Measurements from ENCODE around the gene SLC35E2B.
A peak's percentile ranks its signal among the peaks of the same experiment; 100 is the strongest.

SLC35E2B gene

GRCh38 chr1:1623631-1624442, 68.8 kb downstream of the SLC35E2B start:
- no peak for DNase-seq (ENCODE audit: low read depth)

GRCh38 chr1:1623181-1623630, 69.4 kb downstream of the SLC35E2B start:
- no peak for DNase-seq (ENCODE audit: low read depth)

- no peak for DNase-seq (ENCODE audit: low read depth)
Observed at GRCh38 chr1:1622788-1623094, 69.9 kb downstream of the SLC35E2B start.

- no peak for DNase-seq (ENCODE audit: low read depth)
Observed at GRCh38 chr1:1622010-1622787, 70.4 kb downstream of the SLC35E2B start.

GRCh38 chr1:1621173-1622009, 71.2 kb downstream of the SLC35E2B start:
- no peak for DNase-seq (ENCODE audit: low read depth)

- no peak for DNase-seq (ENCODE audit: low read depth)
Observed at GRCh38 chr1:1620433-1621139, 72.0 kb downstream of the SLC35E2B start.

- no peak for DNase-seq (ENCODE audit: low read depth)
Observed at GRCh38 chr1:1619917-1620361, 72.7 kb downstream of the SLC35E2B start.

GRCh38 chr1:1618396-1619068, 74.1 kb downstream of the SLC35E2B start:
- no peak for DNase-seq (ENCODE audit: low read depth)

- DNase-seq (ENCODE audit: low read depth) = no peak
Observed at GRCh38 chr1:1617925-1618324, 74.7 kb downstream of the SLC35E2B start.

GRCh38 chr1:1617516-1617915, 75.1 kb downstream of the SLC35E2B start:
- no peak for DNase-seq (ENCODE audit: low read depth)

- DNase-seq (ENCODE audit: low read depth) = no peak
Observed at GRCh38 chr1:1616838-1617237, 75.8 kb downstream of the SLC35E2B start.

- DNase-seq (ENCODE audit: low read depth) = peak; percentile 14
Observed at GRCh38 chr1:1616045-1616790, 76.4 kb downstream of the SLC35E2B start.

GRCh38 chr1:1615256-1616044, 77.1 kb downstream of the SLC35E2B start, which contains the start of gene MIB2:
Gene MIB2, plus strand, starts transcription at chr1:1615500. Its CDS starts 7,953 bp downstream, at chr1:1623453.
- DNase-seq (ENCODE audit: low read depth) = peak; percentile 97

- no peak for DNase-seq (ENCODE audit: low read depth)
Observed at GRCh38 chr1:1614954-1615255, 77.7 kb downstream of the SLC35E2B start.

GRCh38 chr1:1614204-1614953, 78.2 kb downstream of the SLC35E2B start:
- DNase-seq (ENCODE audit: low read depth) = peak; percentile 60

- DNase-seq (ENCODE audit: low read depth) = no peak
Observed at GRCh38 chr1:1613509-1614082, 79.0 kb downstream of the SLC35E2B start.

- no peak for DNase-seq (ENCODE audit: low read depth)
Observed at GRCh38 chr1:1612104-1612400, 80.5 kb downstream of the SLC35E2B start.

- no peak for DNase-seq (ENCODE audit: low read depth)
Observed at GRCh38 chr1:1610796-1611195, 81.8 kb downstream of the SLC35E2B start.

Data from stimulated activated CD4-positive, alpha-beta T cell treated with anti-CD3 and anti-CD28 coated beads, Interleukin-2, amount 100 ng/mL, for 4 hours (primary cell).